Cardiac fibroblast (primary cell): ENCODE measurements around the gene IZUMO2.

Experiments
- DNase-seq, 2 donors: peaks; one replicate each; pipeline versions ENCODE4 v3.0.0 to v3.0.0-alpha.2; 2010; ENCODE audit warnings: low read depth in 2 of 2
- H3K4me3 ChIP-seq, 2 donors: replicated peaks in 1 of 2; 1 replicate in 1 of 2; 2 replicates in 1 of 2; pipeline ENCODE4 v1.5.1; 2011; ENCODE audit warnings: low read depth in 2 of 2, low read length in 2 of 2, mild to moderate bottlenecking in 2 of 2, moderate library complexity in 1 of 2
- TF ChIP-seq, protein P1 (sequence below): IDR thresholded peaks from one replicate; pipeline ENCODE4 v1.5.1; 2011; ENCODE audit warnings: low read depth, mild to moderate bottlenecking, low read length, inconsistent platforms

The IZUMO2 gene

DNA sequence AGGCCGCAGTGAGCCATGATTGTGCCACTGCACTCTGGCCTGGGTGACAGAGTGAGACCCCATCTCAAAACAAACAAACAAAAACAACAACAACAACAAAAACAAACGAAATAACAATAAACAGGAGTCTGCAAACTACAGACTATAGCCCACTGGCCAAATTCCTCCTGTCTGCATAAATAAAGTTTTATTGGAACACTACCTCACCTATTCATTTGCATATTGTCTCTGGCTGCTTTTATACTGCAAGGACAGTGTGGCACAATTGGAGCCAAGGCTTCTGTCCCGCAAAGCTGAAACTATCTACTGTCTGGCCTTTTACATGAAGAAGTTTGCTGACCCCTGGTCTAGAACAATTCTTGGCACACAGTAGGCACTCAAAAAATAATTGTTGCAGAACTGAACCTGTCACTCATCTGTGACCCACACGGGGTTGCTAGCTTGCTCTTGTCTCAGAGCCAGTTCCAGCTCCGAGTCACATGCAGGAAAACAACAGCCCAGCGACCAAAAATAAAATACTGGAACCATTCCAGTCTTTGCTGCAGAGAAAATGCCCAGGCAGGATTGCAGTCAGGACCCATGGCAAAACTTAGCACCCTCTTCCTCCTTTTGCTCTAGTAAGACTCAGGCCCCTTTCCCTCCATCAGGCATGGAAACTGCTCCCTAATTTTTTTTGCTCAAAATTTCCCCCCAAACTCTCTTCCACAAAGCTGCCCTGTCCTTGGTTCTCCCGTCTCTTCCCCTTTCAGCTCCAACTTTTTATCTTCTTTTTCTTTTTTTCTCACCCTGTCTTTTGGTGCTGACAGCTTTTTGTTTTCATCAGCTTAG lies 35.6 kb upstream of the IZUMO2 start:
- peak in 1 of 2 donors; percentile 5 for DNase-seq
- no peak overlapping the region for H3K4me3 ChIP-seq
- TF ChIP-seq, protein P1, sequence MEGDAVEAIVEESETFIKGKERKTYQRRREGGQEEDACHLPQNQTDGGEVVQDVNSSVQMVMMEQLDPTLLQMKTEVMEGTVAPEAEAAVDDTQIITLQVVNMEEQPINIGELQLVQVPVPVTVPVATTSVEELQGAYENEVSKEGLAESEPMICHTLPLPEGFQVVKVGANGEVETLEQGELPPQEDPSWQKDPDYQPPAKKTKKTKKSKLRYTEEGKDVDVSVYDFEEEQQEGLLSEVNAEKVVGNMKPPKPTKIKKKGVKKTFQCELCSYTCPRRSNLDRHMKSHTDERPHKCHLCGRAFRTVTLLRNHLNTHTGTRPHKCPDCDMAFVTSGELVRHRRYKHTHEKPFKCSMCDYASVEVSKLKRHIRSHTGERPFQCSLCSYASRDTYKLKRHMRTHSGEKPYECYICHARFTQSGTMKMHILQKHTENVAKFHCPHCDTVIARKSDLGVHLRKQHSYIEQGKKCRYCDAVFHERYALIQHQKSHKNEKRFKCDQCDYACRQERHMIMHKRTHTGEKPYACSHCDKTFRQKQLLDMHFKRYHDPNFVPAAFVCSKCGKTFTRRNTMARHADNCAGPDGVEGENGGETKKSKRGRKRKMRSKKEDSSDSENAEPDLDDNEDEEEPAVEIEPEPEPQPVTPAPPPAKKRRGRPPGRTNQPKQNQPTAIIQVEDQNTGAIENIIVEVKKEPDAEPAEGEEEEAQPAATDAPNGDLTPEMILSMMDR: no peak

DNA sequence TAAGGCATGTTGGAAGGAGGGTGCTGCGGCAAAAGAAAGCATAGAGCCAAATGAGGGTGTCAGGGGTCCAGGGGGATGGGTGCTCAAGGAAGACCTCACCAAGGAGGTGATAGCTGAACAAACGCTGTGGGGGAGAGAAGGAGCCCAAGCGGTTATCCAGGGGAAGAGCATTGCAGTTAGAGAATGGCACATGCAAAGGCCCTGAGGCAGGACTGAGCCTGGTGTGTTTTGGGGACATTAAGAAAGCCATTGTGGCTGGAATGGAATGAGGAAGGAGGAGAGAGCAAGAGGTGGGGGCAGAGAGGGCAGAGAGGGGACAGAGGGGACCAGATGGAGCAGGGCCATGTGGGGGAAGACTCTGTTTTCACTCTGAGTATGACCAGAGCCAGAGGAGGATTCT lies 34.3 kb upstream of the IZUMO2 start:
- no peak overlapping the region for H3K4me3 ChIP-seq
- TF ChIP-seq, protein P1: no peak

GRCh38 chr19:50196322-50196932 lies 33.3 kb upstream of the IZUMO2 start:
- no peak overlapping the region for H3K4me3 ChIP-seq
- TF ChIP-seq, protein P1: no peak
- DNase-seq: no peak

More for the DNA sequence above, 34.3 kb upstream of the IZUMO2 start:
- no peak for DNase-seq

- H3K4me3 ChIP-seq: no peak overlapping the region
- DNase-seq: no peak
- TF ChIP-seq, protein P1: no peak
Measured at GRCh38 chr19:50195224-50195623, 32.1 kb upstream of the IZUMO2 start.

- H3K4me3 ChIP-seq: no peak overlapping the region
- TF ChIP-seq, protein P1: no peak
- no peak for DNase-seq
Measured at GRCh38 chr19:50192463-50193211, 29.6 kb upstream of the IZUMO2 start.

DNA sequence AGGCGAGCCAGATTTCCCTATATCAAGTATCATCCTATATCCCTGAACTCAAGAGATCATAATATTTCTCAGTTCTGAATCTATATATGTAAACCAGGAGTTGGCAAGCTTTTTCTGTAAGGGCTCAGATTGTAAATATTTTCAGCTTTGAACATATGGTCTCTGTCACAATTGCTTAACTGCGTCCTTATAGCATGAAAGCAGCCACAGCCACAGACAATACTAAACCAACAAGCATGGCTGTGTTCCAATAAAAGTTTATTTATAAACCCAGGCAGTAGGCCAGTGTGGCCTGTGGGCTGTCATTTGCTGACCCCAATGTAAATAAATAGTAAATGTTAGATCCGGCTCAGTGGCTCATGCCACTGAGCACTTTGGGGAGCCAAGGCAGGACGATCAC lies 28.1 kb upstream of the IZUMO2 start:
- TF ChIP-seq, protein P1: no peak
- DNase-seq: no peak
- H3K4me3 ChIP-seq: no peak overlapping the region
